ENCODE data around the gene M1AP. TPM values are rescaled to one million over a fixed set of nuclear protein-coding genes. Genes with fewer than 3 reads are reported as not detected.

The M1AP gene
- total RNA-seq, 1 experiment from 2014 or later: not detected

GRCh38 chr2:74535440-74535965 is 112.6 kb downstream of the M1AP start:
- Mint-ChIP-seq H3K9me3 (ENCODE audit: unreplicated experiment) (no peaks in the 10 kb centered on the region), H3K4me1 (ENCODE audit: low read depth, unreplicated experiment) (peaks cover 11% of the 10 kb centered on the region), H3K36me3 (ENCODE audit: insufficient read depth, unreplicated experiment) (peaks cover 6% of the 10 kb centered on the region), H3K27ac (ENCODE audit: unreplicated experiment) (no peak overlapping the region), H3K27me3 (ENCODE audit: insufficient read depth, unreplicated experiment) (no peaks in the 10 kb centered on the region), H3K4me3 (ENCODE audit: unreplicated experiment) (no peak overlapping the region)
- Histone ChIP-seq H3K27me3 (replicated peaks; ENCODE audit: control insufficient read depth, insufficient read depth, low read length) (no peaks in the 10 kb centered on the region), H3K9me3 (no peaks in the 10 kb centered on the region), H3K36me3 (ENCODE audit: control insufficient read depth, insufficient read depth, low read length) (no peaks in the 10 kb centered on the region), H3K4me1 (no peaks in the 10 kb centered on the region; the same call in 1 of the 2 replicates), H3K4me3 (ENCODE audit: low read depth, low read length) (no peak overlapping the region)
- no peak for DNase-seq
- BruUV-seq (replicated peaks): no TSS peak
- ChIA-PET POLR2A (no interaction called here), CTCF (no interaction called here)
- intact Hi-C loops (cut with micrococcal nuclease; ENCODE audit: unreplicated experiment): no loop called here
- no peak for TF ChIP-seq CTCF (IDR thresholded peaks at IDR 0.05; ENCODE audit: insufficient read depth in 1 of 2, low read depth in 1 of 2, low read length in 1 of 2, severe bottlenecking in 1 of 2, unreplicated experiment in 1 of 2)

- H3K4me1 Mint-ChIP-seq (ENCODE audit: low read depth, unreplicated experiment): peaks cover 11% of the 10 kb centered on the region
- no peak overlapping the region for H3K27ac Mint-ChIP-seq (ENCODE audit: unreplicated experiment)
- POLR2A ChIA-PET: no interaction called here
- no peaks in the 10 kb centered on the region for H3K9me3 Mint-ChIP-seq (ENCODE audit: unreplicated experiment)
- intact Hi-C loops (cut with micrococcal nuclease; ENCODE audit: unreplicated experiment): no loop called here
- CTCF ChIA-PET: no interaction called here
- H3K36me3 Mint-ChIP-seq (ENCODE audit: insufficient read depth, unreplicated experiment): peaks cover 13% of the 10 kb centered on the region
- Histone ChIP-seq H3K27me3 (replicated peaks; ENCODE audit: control insufficient read depth, insufficient read depth, low read length) (no peaks in the 10 kb centered on the region), H3K9me3 (no peaks in the 10 kb centered on the region), H3K4me3 (ENCODE audit: low read depth, low read length) (no peak overlapping the region), H3K36me3 (ENCODE audit: control insufficient read depth, insufficient read depth, low read length) (no peaks in the 10 kb centered on the region), H3K4me1 (no peaks in the 10 kb centered on the region; the same call in 1 of the 2 replicates)
- no peaks in the 10 kb centered on the region for H3K27me3 Mint-ChIP-seq (ENCODE audit: insufficient read depth, unreplicated experiment)
- BruUV-seq (replicated peaks): no TSS peak
- no peak for DNase-seq
- no peak for TF ChIP-seq CTCF (IDR thresholded peaks at IDR 0.05; ENCODE audit: insufficient read depth in 1 of 2, low read depth in 1 of 2, low read length in 1 of 2, severe bottlenecking in 1 of 2, unreplicated experiment in 1 of 2)
- H3K4me3 Mint-ChIP-seq (ENCODE audit: unreplicated experiment): no peak overlapping the region
These were observed 113.7 kb downstream of the M1AP start for GRCh38 chr2:74534411-74534810.

GRCh38 chr2:74533464-74533863 is 114.7 kb downstream of the M1AP start:
- no peaks in the 10 kb centered on the region for H3K27me3 ChIP-seq (replicated peaks; ENCODE audit: control insufficient read depth, insufficient read depth, low read length)
- peaks cover under 1% of the 10 kb centered on the region for H3K4me1 ChIP-seq
- Mint-ChIP-seq H3K4me3 (ENCODE audit: unreplicated experiment) (no peak overlapping the region), H3K9me3 (ENCODE audit: unreplicated experiment) (no peaks in the 10 kb centered on the region), H3K4me1 (ENCODE audit: low read depth, unreplicated experiment) (peaks cover 14% of the 10 kb centered on the region), H3K27me3 (ENCODE audit: insufficient read depth, unreplicated experiment) (no peaks in the 10 kb centered on the region), H3K36me3 (ENCODE audit: insufficient read depth, unreplicated experiment) (peaks cover 21% of the 10 kb centered on the region), H3K27ac (ENCODE audit: unreplicated experiment) (no peak overlapping the region)
- TF ChIP-seq CTCF (IDR thresholded peaks at IDR 0.05; ENCODE audit: insufficient read depth in 1 of 2, low read depth in 1 of 2, low read length in 1 of 2, severe bottlenecking in 1 of 2, unreplicated experiment in 1 of 2): no peak
- CTCF ChIA-PET: no interaction called here
- DNase-seq: no peak
- no peaks in the 10 kb centered on the region for H3K9me3 ChIP-seq
- intact Hi-C loops (cut with micrococcal nuclease; ENCODE audit: unreplicated experiment): no loop called here
- BruUV-seq (replicated peaks): no TSS peak
- no peak overlapping the region for H3K4me3 ChIP-seq (ENCODE audit: low read depth, low read length)
- POLR2A ChIA-PET: interaction anchor here (0.6 kb wide), 1 partner anchor 54 kb away, joined by 4 read pairs; no protein-coding TSS in a partner anchor
- no peaks in the 10 kb centered on the region for H3K36me3 ChIP-seq (ENCODE audit: control insufficient read depth, insufficient read depth, low read length)
